ENCODE results near the gene GRIN1.
"Not testable (repeated sequence)": the region's sequence is repeated elsewhere in the genome, so short reads cannot be mapped to it uniquely, and the experiment has no call there.

The GRIN1 gene

GRCh38 chr9:137127301-137128157, 11.4 kb upstream of the GRIN1 start:
- in situ Hi-C loops (cut with MboI; ENCODE audit: low sequenced_read_pairs): loop anchor here (10.0 kb wide), 1 partner anchor 97 kb away; the partner anchor contains the start of genes CYSRT1, RNF208 and RNF224

- in situ Hi-C loops (cut with MboI; ENCODE audit: low sequenced_read_pairs): loop anchor here (10.0 kb wide), 1 partner anchor 96 kb away; the partner anchor contains the start of genes CYSRT1, RNF208 and RNF224
These were observed 10.6 kb upstream of the GRIN1 start for GRCh38 chr9:137128158-137128861.

DNA sequence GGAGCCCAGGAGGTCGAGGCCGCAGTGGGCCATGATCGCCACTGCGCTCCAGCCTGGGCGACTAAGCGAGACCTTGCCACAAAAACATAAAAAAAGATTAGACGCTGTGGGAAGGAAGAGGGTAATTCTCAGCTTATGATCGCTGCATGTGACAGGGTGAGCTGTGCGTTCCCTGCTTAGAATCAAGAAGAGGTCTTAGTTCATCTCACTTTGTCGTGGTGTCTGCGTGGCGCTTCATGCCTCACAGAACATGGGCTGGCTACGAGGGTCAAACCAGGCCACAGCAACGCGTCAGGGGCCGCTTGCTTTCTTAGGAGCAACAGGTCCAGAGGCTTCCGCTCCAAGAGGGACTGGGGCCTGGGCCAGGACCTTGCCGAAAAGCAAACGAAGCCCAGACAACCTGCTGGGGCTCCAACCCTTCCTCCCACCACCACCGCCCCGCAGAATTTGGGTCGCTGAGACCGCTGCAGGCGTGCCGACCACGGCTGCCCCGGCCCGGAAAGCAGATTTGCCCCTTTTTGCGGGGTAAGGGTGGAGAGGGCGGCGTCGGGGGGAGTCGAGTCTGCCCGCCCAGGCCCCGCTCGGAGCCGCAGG, 10.0 kb upstream of the GRIN1 start:
- in situ Hi-C loops (cut with MboI; ENCODE audit: low sequenced_read_pairs): loop anchor here (10.0 kb wide), 1 partner anchor 96 kb away; the partner anchor contains the start of genes CYSRT1, RNF208 and RNF224

GRCh38 chr9:137129456-137130175, 9.3 kb upstream of the GRIN1 start:
- in situ Hi-C loops (cut with MboI; ENCODE audit: low sequenced_read_pairs): loop anchor here (10.0 kb wide), 1 partner anchor 95 kb away; the partner anchor contains the start of genes CYSRT1, RNF208 and RNF224

GRCh38 chr9:137130176-137130755, 8.7 kb upstream of the GRIN1 start:
- in situ Hi-C loops (cut with MboI; ENCODE audit: low sequenced_read_pairs): no loop called here

DNA sequence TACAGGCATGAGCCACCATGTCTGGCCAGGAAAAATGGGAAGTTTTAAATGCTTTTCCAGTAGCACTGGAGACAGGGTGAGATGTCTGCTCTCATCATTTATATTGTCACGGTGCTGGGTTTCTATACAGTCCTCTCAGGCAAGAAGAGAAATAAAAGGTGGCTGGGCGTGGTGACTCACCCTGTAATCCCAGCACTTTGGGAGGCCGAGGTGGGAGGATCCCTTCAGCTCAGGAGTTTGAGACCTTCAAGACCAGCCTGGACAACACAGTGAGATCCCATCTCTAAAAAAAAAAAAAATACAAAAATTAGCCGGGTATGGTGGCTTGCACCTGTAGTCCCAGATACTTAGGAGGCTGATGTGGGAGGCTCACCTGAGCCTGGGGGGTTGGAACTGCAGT, 4.8 kb upstream of the GRIN1 start:
- in situ Hi-C loops (cut with MboI; ENCODE audit: low sequenced_read_pairs): no loop called here

DNA sequence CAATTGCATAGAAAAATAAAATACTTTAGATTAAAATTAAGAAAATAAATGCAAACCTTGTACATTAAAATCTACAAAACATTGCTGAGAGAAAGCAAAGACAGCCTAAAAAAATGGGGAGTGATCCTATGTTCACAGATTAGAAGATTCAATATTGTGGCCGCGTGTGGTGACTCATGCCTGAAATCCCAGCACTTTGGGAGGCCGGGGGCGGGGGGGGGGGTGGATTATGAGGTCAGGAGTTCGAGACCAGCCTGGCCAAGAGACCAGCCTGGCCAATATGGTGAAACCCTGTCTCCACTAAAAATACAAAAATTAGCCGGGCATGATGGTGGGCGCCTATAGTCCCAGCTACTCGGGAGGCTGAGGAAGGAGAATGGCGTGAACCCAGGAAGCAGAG, 3.8 kb upstream of the GRIN1 start:
- in situ Hi-C loops (cut with MboI; ENCODE audit: low sequenced_read_pairs): not testable (repeated sequence)

DNA sequence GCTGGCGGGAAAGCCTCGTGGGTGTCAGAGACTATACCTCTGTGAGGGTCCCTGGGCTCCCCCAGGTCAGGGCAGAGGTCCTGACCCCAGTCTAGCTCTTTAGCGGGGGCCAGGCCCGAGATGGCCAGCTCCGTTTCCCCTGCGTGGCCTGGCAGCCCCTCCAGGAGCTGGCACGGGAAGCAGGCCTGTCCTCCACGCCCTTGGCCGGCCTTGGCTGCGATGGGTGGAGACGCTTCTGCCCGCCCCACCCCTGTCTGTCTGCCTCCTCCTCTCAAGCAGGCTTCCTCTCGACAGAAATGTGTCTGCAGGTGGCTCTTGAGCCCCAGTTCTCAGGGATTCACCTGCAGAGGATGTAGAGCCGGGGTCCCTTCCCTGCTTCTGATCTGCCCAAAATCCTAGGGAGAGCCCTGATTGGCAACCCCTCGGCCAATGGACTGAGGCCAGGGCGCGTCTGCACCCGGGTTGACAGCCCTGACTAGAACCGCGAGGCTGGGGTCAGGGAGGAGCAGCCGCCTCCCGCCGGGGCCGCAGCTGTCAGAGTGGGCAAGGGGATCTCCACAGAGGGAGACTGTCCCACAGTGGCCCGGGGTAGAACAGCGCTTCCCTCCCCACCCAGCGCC, 2.6 kb upstream of the GRIN1 start:
- in situ Hi-C loops (cut with MboI; ENCODE audit: low sequenced_read_pairs): no loop called here

DNA sequence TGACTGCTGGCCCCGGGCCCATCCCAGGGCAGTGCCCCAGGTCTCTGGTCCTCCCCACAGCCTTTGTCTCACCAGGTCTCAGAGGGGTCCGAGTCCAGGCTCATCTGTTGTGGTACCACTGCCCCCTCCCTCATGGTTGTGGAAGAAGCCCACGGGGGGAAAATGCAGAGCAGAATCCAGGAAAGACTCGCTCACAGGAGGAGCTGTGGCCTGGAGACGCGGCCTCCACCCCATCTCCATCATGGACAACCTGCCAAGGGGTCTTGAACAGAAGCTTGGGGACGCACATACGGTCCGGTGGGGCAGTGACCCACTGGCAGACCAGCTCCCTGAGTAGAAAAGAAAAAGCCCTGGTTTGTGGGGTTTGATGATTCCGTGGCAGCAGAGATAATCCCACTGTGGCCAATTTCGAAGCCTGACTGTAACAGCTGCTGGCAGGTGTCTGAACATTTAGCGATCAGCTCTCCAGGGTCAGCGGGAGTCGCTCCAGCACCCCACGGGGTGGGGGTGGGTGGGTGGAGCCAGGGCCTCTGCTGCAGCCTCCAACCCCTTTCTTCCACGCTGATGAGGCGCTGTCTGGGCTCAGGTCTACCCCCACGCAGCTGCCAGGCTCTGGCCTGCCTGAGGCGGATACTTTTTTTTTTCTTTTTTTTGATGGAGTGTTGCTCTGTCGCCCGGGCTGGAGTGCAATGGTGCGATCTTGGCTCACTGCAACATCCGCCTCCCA, 1.9 kb upstream of the GRIN1 start:
- in situ Hi-C loops (cut with MboI; ENCODE audit: low sequenced_read_pairs): no loop called here

GRCh38 chr9:137138058-137138721, 764 bp upstream of the GRIN1 start:
- in situ Hi-C loops (cut with MboI; ENCODE audit: low sequenced_read_pairs): no loop called here

DNA sequence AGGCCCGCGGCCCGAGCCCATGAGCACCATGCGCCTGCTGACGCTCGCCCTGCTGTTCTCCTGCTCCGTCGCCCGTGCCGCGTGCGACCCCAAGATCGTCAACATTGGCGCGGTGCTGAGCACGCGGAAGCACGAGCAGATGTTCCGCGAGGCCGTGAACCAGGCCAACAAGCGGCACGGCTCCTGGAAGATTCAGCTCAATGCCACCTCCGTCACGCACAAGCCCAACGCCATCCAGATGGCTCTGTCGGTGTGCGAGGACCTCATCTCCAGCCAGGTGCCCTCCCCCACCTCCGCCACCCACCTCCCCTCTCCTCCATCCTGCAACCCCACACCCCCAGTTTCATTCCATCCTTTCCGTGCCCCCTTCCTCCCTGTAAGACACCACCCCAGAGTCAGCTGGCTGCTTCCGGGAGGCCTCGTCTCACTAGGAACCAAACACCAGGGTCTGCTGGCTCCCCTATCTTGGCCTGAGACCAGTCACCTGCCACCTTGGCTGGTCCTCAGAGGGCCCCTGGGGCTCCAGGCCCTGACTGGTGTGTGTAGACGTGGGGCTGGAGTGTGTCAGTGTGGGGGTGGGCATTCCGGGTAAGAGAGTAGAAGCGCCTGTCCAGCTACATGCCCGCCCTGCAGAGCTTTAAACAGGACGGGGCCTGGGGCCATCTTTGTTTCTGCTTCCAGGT, 655 bp downstream of the GRIN1 start:
- in situ Hi-C loops (cut with MboI; ENCODE audit: low sequenced_read_pairs): no loop called here

- in situ Hi-C loops (cut with MboI; ENCODE audit: low sequenced_read_pairs): no loop called here
These were observed 1.4 kb downstream of the GRIN1 start for GRCh38 chr9:137140151-137141012.

- in situ Hi-C loops (cut with MboI; ENCODE audit: low sequenced_read_pairs): no loop called here
These were observed 2.3 kb downstream of the GRIN1 start for GRCh38 chr9:137141050-137141810.

GRCh38 chr9:137141976-137142936, 3.3 kb downstream of the GRIN1 start:
- in situ Hi-C loops (cut with MboI; ENCODE audit: low sequenced_read_pairs): no loop called here

- in situ Hi-C loops (cut with MboI; ENCODE audit: low sequenced_read_pairs): no loop called here
These were observed 4.5 kb downstream of the GRIN1 start for GRCh38 chr9:137143459-137143858.
